Suprapubic skin (tissue), 4 donors: ENCODE measurements around the gene FAM9C. TPM values are rescaled to one million over a fixed set of nuclear protein-coding genes. Genes with fewer than 3 reads are reported as not detected.
"Not testable (repeated sequence)": the region's sequence is repeated elsewhere in the genome, so short reads cannot be mapped to it uniquely, and the experiment has no call there.

ENCODE experiments used
- DNase-seq, 2 donors: peaks; one replicate each; pipeline ENCODE4 v3.0.0-alpha.2; 2019; ENCODE audit warnings: low spot score in 2 of 2
- H3K27ac ChIP-seq: fragments of 200-600 bp; sonication (generic); one replicate; pipeline ENCODE4 v1.5.1; 2019
- H3K27me3 ChIP-seq: fragments of 200-600 bp; sonication (generic); one replicate; pipeline ENCODE4 v1.5.1; 2019
- H3K36me3 ChIP-seq: fragments of 200-600 bp; sonication (generic); one replicate; pipeline ENCODE4 v1.5.1; 2019
- H3K4me1 ChIP-seq: fragments of 200-600 bp; sonication (generic); one replicate; pipeline ENCODE4 v1.5.1; 2019
- H3K4me3 ChIP-seq: fragments of 200-600 bp; sonication (generic); one replicate; pipeline ENCODE4 v1.5.1; 2019; ENCODE audit warnings: mild to moderate bottlenecking
- H3K9me3 ChIP-seq: fragments of 200-600 bp; sonication (generic); one replicate; pipeline ENCODE4 v1.5.1; 2019
- CTCF ChIP-seq, 2 donors: fragments of 200-600 bp in 1 of 2; fragments of 450-650 bp in 1 of 2; sonication (generic) in 1 of 2; IDR thresholded peaks; one replicate each; pipeline ENCODE4 v1.5.1; 2016 to 2019; ENCODE audit warnings: antibody characterized with exemption in 2 of 2, mild to moderate bottlenecking in 1 of 2, moderate library complexity in 1 of 2
- EP300 ChIP-seq: sonication (generic); formaldehyde crosslinking; IDR thresholded peaks from one replicate; pipeline ENCODE4 v1.6.1; 2017; ENCODE audit warnings: antibody characterized with exemption
- POLR2A ChIP-seq, 2 donors: fragments of 450-650 bp; IDR thresholded peaks; one replicate each; pipeline ENCODE4 v1.6.1; 2017; ENCODE audit warnings: antibody characterized with exemption in 2 of 2, mild to moderate bottlenecking in 2 of 2, moderate library complexity in 2 of 2
- POLR2AphosphoS5 ChIP-seq, 3 donors: sonication (generic); formaldehyde crosslinking; IDR thresholded peaks; one replicate each; pipeline ENCODE4 v1.6.1; 2017; ENCODE audit warnings: antibody characterized with exemption in 3 of 3
- WGBS: methylation state at CpG from one replicate; pipeline ENCODE4 v1.1.5; 2018; 5-methylcytosine and 5-hydroxymethylcytosine counted together
- total RNA-seq, 4 donors: library from RNA; depleted of rRNA; stranded (reverse); fragments of >200 nt; gene quantifications; one replicate each; pipeline ENCODE4 v1.1.0, GENCODE V29; 2016

The FAM9C gene
- total RNA-seq, 4 donors from 2014 or later = not detected

GRCh38 chrX:13064599-13065143 is 20.3 kb upstream of the FAM9C start:
- TF ChIP-seq EP300 (no peak), POLR2AphosphoS5 (IDR thresholded peaks at IDR 0.05) (no peak), POLR2A (IDR thresholded peaks at IDR 0.05) (no peak), CTCF (IDR thresholded peaks at IDR 0.05) (no peak)
- no peaks in the 10 kb centered on the region for H3K36me3 ChIP-seq
- no peak for DNase-seq
- no peak overlapping the region for H3K27ac ChIP-seq
- H3K4me1 ChIP-seq = no peaks in the 10 kb centered on the region
- H3K4me3 ChIP-seq = no peak overlapping the region
- no peaks in the 10 kb centered on the region for H3K27me3 ChIP-seq
- no peaks in the 10 kb centered on the region for H3K9me3 ChIP-seq
- WGBS = 68% methylated on average over 2 of the region's 2 CpGs

GRCh38 chrX:13063124-13063523 is 18.7 kb upstream of the FAM9C start:
- H3K27me3 ChIP-seq, H3K36me3 ChIP-seq, H3K4me1 ChIP-seq, H3K27ac ChIP-seq, H3K4me3 ChIP-seq, DNase-seq, H3K9me3 ChIP-seq: not testable (repeated sequence)
- WGBS = 93% methylated on average over 2 of the region's 2 CpGs

- not testable (repeated sequence) for DNase-seq, H3K4me3 ChIP-seq, H3K36me3 ChIP-seq, H3K4me1 ChIP-seq, H3K27me3 ChIP-seq, H3K9me3 ChIP-seq, H3K27ac ChIP-seq
These were observed 17.9 kb upstream of the FAM9C start for GRCh38 chrX:13062331-13062730.

GRCh38 chrX:13061215-13061708 is 16.8 kb upstream of the FAM9C start:
- not testable (repeated sequence) for H3K27ac ChIP-seq, H3K9me3 ChIP-seq, H3K36me3 ChIP-seq, H3K27me3 ChIP-seq, DNase-seq, H3K4me1 ChIP-seq, H3K4me3 ChIP-seq
- WGBS = 90% methylated on average over 4 of the region's 4 CpGs

- no peaks in the 10 kb centered on the region for H3K4me1 ChIP-seq
- no peak overlapping the region for H3K27ac ChIP-seq
- no peak overlapping the region for H3K4me3 ChIP-seq
- no peak for TF ChIP-seq CTCF (IDR thresholded peaks at IDR 0.05)
- no peak for TF ChIP-seq EP300
- no peak for TF ChIP-seq POLR2AphosphoS5 (IDR thresholded peaks at IDR 0.05)
- TF ChIP-seq POLR2A (IDR thresholded peaks at IDR 0.05) = no peak
- WGBS = 65% methylated on average over 3 of the region's 3 CpGs
- no peaks in the 10 kb centered on the region for H3K36me3 ChIP-seq
- no peaks in the 10 kb centered on the region for H3K27me3 ChIP-seq
- no peak for DNase-seq
- H3K9me3 ChIP-seq = no peaks in the 10 kb centered on the region
These were observed 15.4 kb upstream of the FAM9C start for GRCh38 chrX:13059637-13060499.

GRCh38 chrX:13055486-13055885 is 11.1 kb upstream of the FAM9C start:
- Histone ChIP-seq H3K27ac (no peak overlapping the region), H3K36me3 (no peaks in the 10 kb centered on the region), H3K4me1 (no peaks in the 10 kb centered on the region), H3K4me3 (no peak overlapping the region), H3K27me3 (no peaks in the 10 kb centered on the region), H3K9me3 (no peaks in the 10 kb centered on the region)
- WGBS = 78% methylated on average over 1 of the region's 1 CpG
- DNase-seq = no peak
- no peak for TF ChIP-seq CTCF (IDR thresholded peaks at IDR 0.05)
- TF ChIP-seq POLR2AphosphoS5 (IDR thresholded peaks at IDR 0.05) = no peak
- no peak for TF ChIP-seq EP300
- no peak for TF ChIP-seq POLR2A (IDR thresholded peaks at IDR 0.05)
